Activated CD4-positive, alpha-beta T cell treated with anti-CD3 and anti-CD28 coated beads, Interleukin-10, Interleukin-2, amounts not matched to agents 100 ng/mL and 50 ng/mL, durations not matched to agents 16 hours and 8 hours (primary cell): Measurements from ENCODE around the gene LYST.
"Not testable (repeated sequence)": the region's sequence is repeated elsewhere in the genome, so short reads cannot be mapped to it uniquely, and the experiment has no call there.

Experiments
- DNase-seq: peaks from one replicate; pipeline ENCODE4 v3.0.0-alpha.2; 2020

The LYST gene

GRCh38 chr1:235625340-235625739, 241.4 kb downstream of the LYST start:
- DNase-seq, result no peak

- DNase-seq, result no peak
These were observed 241.9 kb downstream of the LYST start for GRCh38 chr1:235624721-235625333.

- DNase-seq, result no peak
These were observed 243.5 kb downstream of the LYST start for GRCh38 chr1:235622936-235623779.

GRCh38 chr1:235619149-235619548, 247.6 kb downstream of the LYST start:
- not testable (repeated sequence) for DNase-seq

GRCh38 chr1:235617808-235618207, 248.9 kb downstream of the LYST start:
- no peak for DNase-seq

- DNase-seq, result no peak
These were observed 249.6 kb downstream of the LYST start for GRCh38 chr1:235617140-235617539.

GRCh38 chr1:235614442-235614954, 252.2 kb downstream of the LYST start:
- no peak for DNase-seq

GRCh38 chr1:235613602-235614001, 253.1 kb downstream of the LYST start:
- no peak for DNase-seq

GRCh38 chr1:235612761-235613160, 253.9 kb downstream of the LYST start:
- no peak for DNase-seq
